Neuronal stem cell (in vitro differentiated cells): ENCODE data around the gene SLK.
A peak's percentile ranks its signal among the peaks of the same experiment; 100 is the strongest.

ENCODE experiments used
- DNase-seq: peaks from one replicate; pipeline ENCODE4 v3.0.0-alpha.2; 2013; ENCODE audit warnings: low spot score
- H2AFZ ChIP-seq: one replicate; pipeline ENCODE4 v1.6.1; 2013; ENCODE audit warnings: mild to moderate bottlenecking, low read length, inconsistent platforms
- H2AK5ac ChIP-seq: 2 replicates; pipeline ENCODE4 v1.6.1; 2013; ENCODE audit warnings: low read depth, mild to moderate bottlenecking, inconsistent platforms, low read length, moderate library complexity, mixed read lengths
- H2BK120ac ChIP-seq: 2 replicates; pipeline ENCODE4 v1.6.1; 2013; ENCODE audit warnings: low read depth, mild to moderate bottlenecking, inconsistent platforms, low read length, moderate library complexity, mixed read lengths
- H2BK12ac ChIP-seq: one replicate; pipeline ENCODE4 v1.6.1; 2013; ENCODE audit warnings: low read length, inconsistent platforms
- H2BK15ac ChIP-seq: 2 replicates; pipeline ENCODE4 v1.6.1; 2013; ENCODE audit warnings: mild to moderate bottlenecking, low read length, inconsistent platforms, mixed read lengths
- H2BK5ac ChIP-seq: one replicate; pipeline ENCODE4 v1.6.1; 2013; ENCODE audit warnings: inconsistent platforms, mild to moderate bottlenecking, low read length, moderate library complexity
- H3K14ac ChIP-seq: one replicate; pipeline ENCODE4 v1.6.1; 2013; ENCODE audit warnings: low read length, inconsistent platforms
- H3K18ac ChIP-seq: 2 replicates; pipeline ENCODE4 v1.6.1; 2013; ENCODE audit warnings: low read length, inconsistent platforms
- H3K23ac ChIP-seq: 2 replicates; pipeline ENCODE4 v1.6.1; 2013; ENCODE audit warnings: low read depth, mild to moderate bottlenecking, mixed read lengths, low read length, inconsistent platforms; ENCODE audit not compliant: poor library complexity
- H3K27ac ChIP-seq: replicated peaks from 3 replicates; pipeline ENCODE4 v1.5.1; 2013; ENCODE audit warnings: low read length, inconsistent platforms
- H3K27me3 ChIP-seq, 3 experiments: 2 replicates each; pipeline ENCODE4 v1.6.1; 2013; ENCODE audit warnings: low read length in 3 of 3, mild to moderate bottlenecking in 2 of 3, inconsistent platforms in 1 of 3, low read depth in 1 of 3, mixed read lengths in 1 of 3, moderate library complexity in 1 of 3; ENCODE audit not compliant: control insufficient read depth in 3 of 3, insufficient read depth in 3 of 3
- H3K36me3 ChIP-seq, 2 donors: replicated peaks in 1 of 2; 2 replicates each; pipeline ENCODE4 v1.6.1; 2013; ENCODE audit warnings: low read length in 2 of 2; ENCODE audit not compliant: control insufficient read depth in 2 of 2, insufficient read depth in 2 of 2
- H3K4ac ChIP-seq: 2 replicates; pipeline ENCODE4 v1.6.1; 2013; ENCODE audit warnings: inconsistent platforms, mild to moderate bottlenecking, low read length, moderate library complexity
- H3K4me1 ChIP-seq, 2 donors: 1 replicate in 1 of 2; 2 replicates in 1 of 2; pipeline ENCODE4 v1.6.1; 2013; ENCODE audit warnings: low read length in 2 of 2, low read depth in 1 of 2; ENCODE audit not compliant: control insufficient read depth in 2 of 2, insufficient read depth in 1 of 2
- H3K4me2 ChIP-seq: one replicate; pipeline ENCODE4 v1.6.1; 2013; ENCODE audit warnings: mild to moderate bottlenecking, low read length, inconsistent platforms; ENCODE audit not compliant: insufficient read depth, poor library complexity, severe bottlenecking
- H3K4me3 ChIP-seq, 2 donors: 2 replicates each; pipeline ENCODE4 v1.5.1; 2013; ENCODE audit warnings: low read length in 2 of 2, mild to moderate bottlenecking in 2 of 2, inconsistent platforms in 1 of 2, moderate library complexity in 1 of 2
- H3K79me1 ChIP-seq: one replicate; pipeline ENCODE4 v1.6.1; 2013; ENCODE audit warnings: low read depth, mild to moderate bottlenecking, inconsistent platforms, low read length, moderate library complexity
- H3K9ac ChIP-seq: one replicate; pipeline ENCODE4 v1.6.1; 2013; ENCODE audit warnings: mild to moderate bottlenecking, low read depth, low read length, inconsistent platforms; ENCODE audit not compliant: poor library complexity
- H3K9me3 ChIP-seq, 2 donors: replicated peaks in 1 of 2; 2 replicates each; pipeline versions ENCODE3 to v1.6.1; 2013; ENCODE audit warnings: low read length in 2 of 2, mild to moderate bottlenecking in 2 of 2, inconsistent platforms in 1 of 2, low read depth in 1 of 2, mixed read lengths in 1 of 2, moderate library complexity in 1 of 2; ENCODE audit not compliant: control insufficient read depth in 2 of 2, insufficient read depth in 1 of 2
- H4K8ac ChIP-seq: one replicate; pipeline ENCODE4 v1.6.1; 2013; ENCODE audit warnings: low read depth, mild to moderate bottlenecking, inconsistent platforms, low read length, moderate library complexity
- H4K91ac ChIP-seq: one replicate; pipeline ENCODE4 v1.6.1; 2013; ENCODE audit warnings: low read length, low read depth, mild to moderate bottlenecking, inconsistent platforms; ENCODE audit not compliant: poor library complexity
- WGBS, 2 donors: extraction: QIAGEN DNeasy Blood & Tissue Kit; methylation state at CpG; one replicate each; pipeline ENCODE4 v1.1.7; 2013; ENCODE audit warnings: missing lambda C conversion rate in 2 of 2, mixed read lengths in 1 of 2; ENCODE audit not compliant: insufficient read length in 2 of 2, insufficient replicate concordance in 1 of 2; ENCODE audit errors: extremely low coverage in 2 of 2; 5-methylcytosine and 5-hydroxymethylcytosine counted together

The SLK gene

DNA sequence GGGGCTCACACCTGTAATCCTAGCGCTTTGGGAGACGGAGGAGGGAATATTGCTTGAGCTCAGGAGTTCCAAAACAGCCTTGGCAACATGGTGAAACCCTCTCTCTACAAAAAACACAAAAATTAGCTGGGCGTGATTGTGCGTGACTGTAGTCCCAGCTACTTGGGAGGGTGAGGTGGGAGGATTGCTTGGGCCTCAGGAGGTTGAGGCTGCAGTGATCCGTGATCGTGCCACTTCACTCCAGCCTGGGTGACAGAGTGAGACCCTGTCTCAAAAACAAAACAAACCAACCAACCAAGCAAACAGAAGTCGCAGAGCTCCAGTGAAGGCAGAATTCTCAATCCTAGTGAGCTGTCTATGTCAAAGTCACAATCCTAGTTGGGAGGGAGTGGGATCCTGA, 34.7 kb upstream of the SLK start:
- Histone ChIP-seq H2AFZ (no peak overlapping the region), H3K9me3 (no peaks in the 10 kb centered on the region), H3K27me3 (peaks cover 0 to 12% (median 0%) of the 10 kb centered on the region in 3 experiments), H2BK12ac (no peak overlapping the region), H4K8ac (no peak overlapping the region), H3K36me3 (no peaks in the 10 kb centered on the region), H3K4ac (no peak overlapping the region), H3K79me1 (no peaks in the 10 kb centered on the region), H2BK120ac (no peak overlapping the region), H4K91ac (no peak overlapping the region), H2AK5ac (no peak overlapping the region), H3K9ac (no peak overlapping the region), H3K23ac (no peak overlapping the region), H3K27ac (no peak overlapping the region), H3K4me1 (no peaks in the 10 kb centered on the region), H2BK15ac (no peak overlapping the region), H3K14ac (no peak overlapping the region), H3K18ac (no peak overlapping the region), H3K4me3 (no peak overlapping the region), H2BK5ac (no peak overlapping the region), H3K4me2 (no peak overlapping the region)
- no peak for DNase-seq
- no CpG with 5 or more reads among the region's 7 CpGs for WGBS, 2 donors

DNA sequence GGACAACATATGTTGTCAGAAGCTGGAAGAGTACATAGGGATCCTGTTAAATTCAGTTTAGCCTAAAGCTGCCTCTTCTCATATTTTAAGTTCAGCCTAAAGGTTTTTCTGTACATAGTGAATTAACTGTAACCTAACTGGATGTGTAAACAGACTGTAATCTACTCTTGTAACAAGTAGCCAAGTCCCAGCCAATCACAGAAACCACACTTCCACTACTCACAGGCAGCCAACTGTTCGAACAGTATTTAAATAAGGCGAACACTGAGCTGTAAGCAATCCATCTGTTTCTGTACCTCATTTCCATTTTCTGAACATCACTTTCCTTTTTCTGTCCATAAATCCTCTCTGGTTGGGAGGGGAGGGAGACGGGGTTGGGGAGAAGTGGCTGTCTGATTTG, 34.0 kb upstream of the SLK start:
- Histone ChIP-seq H4K8ac (no peak overlapping the region), H3K4me1 (no peaks in the 10 kb centered on the region), H4K91ac (no peak overlapping the region), H2BK120ac (no peak overlapping the region), H3K9ac (no peak overlapping the region), H3K14ac (no peak overlapping the region), H3K18ac (no peak overlapping the region), H3K9me3 (no peaks in the 10 kb centered on the region), H3K4me3 (no peak overlapping the region), H3K23ac (no peak overlapping the region), H2BK15ac (no peak overlapping the region), H3K4ac (no peak overlapping the region), H2BK5ac (no peak overlapping the region), H2AFZ (no peak overlapping the region), H2BK12ac (no peak overlapping the region), H3K27me3 (peaks cover 0 to 12% (median 0%) of the 10 kb centered on the region in 3 experiments), H3K4me2 (no peak overlapping the region), H3K36me3 (no peaks in the 10 kb centered on the region), H2AK5ac (no peak overlapping the region), H3K79me1 (no peaks in the 10 kb centered on the region), H3K27ac (no peak overlapping the region)
- WGBS, 2 donors, result no CpG with 5 or more reads among the region's 3 CpGs
- DNase-seq, result no peak

DNA sequence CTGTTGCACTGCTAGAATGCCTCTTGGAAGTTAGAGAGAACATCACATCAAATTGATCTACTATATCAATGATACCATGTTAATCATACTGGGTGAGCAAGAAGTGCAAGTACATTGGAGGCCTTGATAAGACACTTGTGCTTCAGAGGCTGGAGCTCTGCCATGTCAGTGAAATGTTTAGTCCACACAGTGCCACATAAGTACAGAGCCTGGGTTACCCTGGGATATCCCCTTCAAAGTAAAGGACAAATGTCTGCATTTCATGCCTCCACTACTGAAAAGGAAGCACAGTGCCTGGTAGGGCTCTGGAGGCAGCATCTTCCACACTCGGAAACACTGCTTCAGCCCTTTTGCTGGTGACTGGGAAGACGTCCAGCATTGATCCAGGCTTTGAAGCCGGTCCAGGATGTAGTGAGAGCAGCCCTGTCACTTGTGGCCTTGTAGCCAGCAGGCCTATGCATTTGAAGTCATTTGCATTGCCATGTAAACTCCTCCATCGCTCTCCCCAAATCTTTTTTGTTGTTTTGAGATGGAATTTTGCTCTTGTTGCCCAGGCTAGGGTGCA, 33.3 kb upstream of the SLK start:
- H2BK120ac ChIP-seq, result no peak overlapping the region
- no peak overlapping the region for H3K27ac ChIP-seq
- peak overlapping the region; percentile 18 for H2AFZ ChIP-seq
- no peak overlapping the region for H3K23ac ChIP-seq
- H2BK15ac ChIP-seq, result no peak overlapping the region
- WGBS, 2 donors, result no CpG with 5 or more reads among the region's 4 CpGs
- no peak overlapping the region for H3K4me2 ChIP-seq
- no peak overlapping the region for H3K14ac ChIP-seq
- no peaks in the 10 kb centered on the region for H3K79me1 ChIP-seq
- H3K27me3 ChIP-seq, result peaks cover 0 to 12% (median 0%) of the 10 kb centered on the region in 3 experiments
- H2BK12ac ChIP-seq, result no peak overlapping the region
- H3K4ac ChIP-seq, result no peak overlapping the region
- no peak for DNase-seq
- no peak overlapping the region for H2AK5ac ChIP-seq
- H4K91ac ChIP-seq, result no peak overlapping the region
- H3K9ac ChIP-seq, result no peak overlapping the region
- H2BK5ac ChIP-seq, result no peak overlapping the region
- H4K8ac ChIP-seq, result no peak overlapping the region
- no peaks in the 10 kb centered on the region for H3K36me3 ChIP-seq
- H3K4me3 ChIP-seq, result no peak overlapping the region
- no peaks in the 10 kb centered on the region for H3K9me3 ChIP-seq
- H3K4me1 ChIP-seq, result no peaks in the 10 kb centered on the region
- H3K18ac ChIP-seq, result no peak overlapping the region

DNA sequence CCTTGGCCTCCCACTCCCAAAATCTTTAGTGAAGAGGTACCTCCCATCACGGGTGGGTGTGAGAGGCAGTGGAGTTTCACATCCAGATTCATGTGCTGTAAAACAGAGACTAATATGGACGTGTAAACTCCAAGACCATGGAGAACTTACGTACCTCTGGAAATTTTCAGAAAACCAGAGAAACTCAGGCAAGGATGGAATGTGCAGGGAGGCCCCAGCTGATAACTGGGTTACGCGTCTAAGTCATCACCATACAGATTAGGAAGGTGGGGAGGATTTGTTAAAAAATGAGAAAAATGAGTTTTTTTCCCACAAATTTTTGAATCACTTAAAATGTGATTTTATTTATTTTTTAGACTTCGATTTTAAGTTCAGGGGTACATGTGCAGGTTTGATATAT, 32.6 kb upstream of the SLK start:
- Histone ChIP-seq H3K4me3 (no peak overlapping the region), H3K27me3 (peaks cover 0 to 12% (median 0%) of the 10 kb centered on the region in 3 experiments), H3K36me3 (no peaks in the 10 kb centered on the region), H2BK15ac (no peak overlapping the region), H3K27ac (no peak overlapping the region), H2BK120ac (no peak overlapping the region), H3K9ac (no peak overlapping the region), H2BK5ac (no peak overlapping the region), H3K9me3 (no peaks in the 10 kb centered on the region), H3K4me1 (no peaks in the 10 kb centered on the region), H3K79me1 (no peaks in the 10 kb centered on the region), H2AFZ (no peak overlapping the region), H3K4ac (no peak overlapping the region), H3K23ac (no peak overlapping the region), H4K8ac (no peak overlapping the region), H4K91ac (no peak overlapping the region), H2AK5ac (no peak overlapping the region), H2BK12ac (no peak overlapping the region), H3K18ac (no peak overlapping the region), H3K14ac (no peak overlapping the region), H3K4me2 (no peak overlapping the region)
- DNase-seq, result no peak
- no CpG with 5 or more reads among the region's 6 CpGs for WGBS, 2 donors
